ENCODE data around the gene NDUFS6.

DNA sequence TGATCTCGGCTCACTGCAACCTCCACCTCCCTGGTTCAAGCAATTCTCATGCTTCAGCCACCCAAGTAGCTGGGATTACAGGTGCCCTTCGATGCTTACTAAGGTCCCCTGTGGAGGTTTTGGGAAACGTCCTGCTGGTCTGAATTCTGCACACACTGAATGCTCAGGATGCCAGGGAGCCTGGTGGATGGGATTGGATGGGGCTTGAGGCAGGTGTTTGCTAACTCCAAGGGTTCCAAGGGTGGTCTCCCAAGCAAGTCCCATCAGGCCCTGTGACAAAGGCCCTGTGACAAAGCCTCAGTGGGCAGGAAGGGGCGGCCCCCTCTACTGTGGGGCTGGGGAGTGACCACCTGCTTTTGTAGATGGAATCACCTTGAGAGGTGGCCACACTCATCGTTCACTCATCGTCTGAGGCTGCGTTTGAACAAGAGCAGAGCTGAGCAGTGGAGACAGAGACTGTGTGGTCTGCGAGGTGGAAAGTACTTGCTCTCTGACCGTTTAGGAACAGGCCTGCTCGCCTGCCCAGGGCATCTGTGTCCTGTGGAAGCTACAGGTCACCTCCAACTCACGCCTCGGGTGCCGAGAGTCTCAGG is 41.7 kb upstream of the NDUFS6 start:
- TF ChIP-seq, protein P1, sequence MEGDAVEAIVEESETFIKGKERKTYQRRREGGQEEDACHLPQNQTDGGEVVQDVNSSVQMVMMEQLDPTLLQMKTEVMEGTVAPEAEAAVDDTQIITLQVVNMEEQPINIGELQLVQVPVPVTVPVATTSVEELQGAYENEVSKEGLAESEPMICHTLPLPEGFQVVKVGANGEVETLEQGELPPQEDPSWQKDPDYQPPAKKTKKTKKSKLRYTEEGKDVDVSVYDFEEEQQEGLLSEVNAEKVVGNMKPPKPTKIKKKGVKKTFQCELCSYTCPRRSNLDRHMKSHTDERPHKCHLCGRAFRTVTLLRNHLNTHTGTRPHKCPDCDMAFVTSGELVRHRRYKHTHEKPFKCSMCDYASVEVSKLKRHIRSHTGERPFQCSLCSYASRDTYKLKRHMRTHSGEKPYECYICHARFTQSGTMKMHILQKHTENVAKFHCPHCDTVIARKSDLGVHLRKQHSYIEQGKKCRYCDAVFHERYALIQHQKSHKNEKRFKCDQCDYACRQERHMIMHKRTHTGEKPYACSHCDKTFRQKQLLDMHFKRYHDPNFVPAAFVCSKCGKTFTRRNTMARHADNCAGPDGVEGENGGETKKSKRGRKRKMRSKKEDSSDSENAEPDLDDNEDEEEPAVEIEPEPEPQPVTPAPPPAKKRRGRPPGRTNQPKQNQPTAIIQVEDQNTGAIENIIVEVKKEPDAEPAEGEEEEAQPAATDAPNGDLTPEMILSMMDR (conservative IDR thresholded peaks at IDR 0.05; ENCODE audit: low read depth, low read length) = no peak
- TF ChIP-seq POLR2A (IDR thresholded peaks at IDR 0.05; ENCODE audit: low read depth, low read length) (no peak), MXI1 (IDR thresholded peaks at IDR 0.05; ENCODE audit: borderline replicate concordance, low read depth, low read length) (no peak), CEBPB (IDR thresholded peaks at IDR 0.05; ENCODE audit: low read depth, low read length) (no peak), RAD21 (IDR thresholded peaks at IDR 0.05; ENCODE audit: low read length) (no peak), BHLHE40 (IDR thresholded peaks at IDR 0.05; ENCODE audit: low read depth, low read length) (no peak), NFE2L2 (IDR thresholded peaks at IDR 0.05; ENCODE audit: low read depth, low read length) (no peak), RFX5 (IDR thresholded peaks at IDR 0.05; ENCODE audit: low read depth, low read length) (no peak)
- TF ChIP-seq, protein P2, sequence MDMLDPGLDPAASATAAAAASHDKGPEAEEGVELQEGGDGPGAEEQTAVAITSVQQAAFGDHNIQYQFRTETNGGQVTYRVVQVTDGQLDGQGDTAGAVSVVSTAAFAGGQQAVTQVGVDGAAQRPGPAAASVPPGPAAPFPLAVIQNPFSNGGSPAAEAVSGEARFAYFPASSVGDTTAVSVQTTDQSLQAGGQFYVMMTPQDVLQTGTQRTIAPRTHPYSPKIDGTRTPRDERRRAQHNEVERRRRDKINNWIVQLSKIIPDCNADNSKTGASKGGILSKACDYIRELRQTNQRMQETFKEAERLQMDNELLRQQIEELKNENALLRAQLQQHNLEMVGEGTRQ (IDR thresholded peaks at IDR 0.05; ENCODE audit: low read depth, low read length) = no peak

Measured in IMR-90 (cell line).